HFF-Myc (cell line): Measurements from ENCODE around the gene NBPF4.
"Not testable (repeated sequence)": the region's sequence is repeated elsewhere in the genome, so short reads cannot be mapped to it uniquely, and the experiment has no call there.

Experiments used
- DNase-seq: peaks from one replicate; pipeline ENCODE4 v3.0.0-alpha.2; 2011; ENCODE audit warnings: low read depth; ENCODE audit errors: extremely low read depth
- H3K4me3 ChIP-seq: replicated peaks from 2 replicates; pipeline ENCODE4 v1.5.1; 2011; ENCODE audit warnings: low read depth, mild to moderate bottlenecking, control low read depth, low read length
- TF ChIP-seq, protein P1 (sequence below): IDR thresholded peaks from 2 replicates; pipeline ENCODE4 v1.5.1; 2012; ENCODE audit warnings: mild to moderate bottlenecking, low read depth, low read length, control low read depth; ENCODE audit errors: missing control alignments

The NBPF4 gene

GRCh38 chr1:108216028-108216890 lies 27.6 kb downstream of the NBPF4 start:
- not testable (repeated sequence) for DNase-seq, H3K4me3 ChIP-seq

DNA sequence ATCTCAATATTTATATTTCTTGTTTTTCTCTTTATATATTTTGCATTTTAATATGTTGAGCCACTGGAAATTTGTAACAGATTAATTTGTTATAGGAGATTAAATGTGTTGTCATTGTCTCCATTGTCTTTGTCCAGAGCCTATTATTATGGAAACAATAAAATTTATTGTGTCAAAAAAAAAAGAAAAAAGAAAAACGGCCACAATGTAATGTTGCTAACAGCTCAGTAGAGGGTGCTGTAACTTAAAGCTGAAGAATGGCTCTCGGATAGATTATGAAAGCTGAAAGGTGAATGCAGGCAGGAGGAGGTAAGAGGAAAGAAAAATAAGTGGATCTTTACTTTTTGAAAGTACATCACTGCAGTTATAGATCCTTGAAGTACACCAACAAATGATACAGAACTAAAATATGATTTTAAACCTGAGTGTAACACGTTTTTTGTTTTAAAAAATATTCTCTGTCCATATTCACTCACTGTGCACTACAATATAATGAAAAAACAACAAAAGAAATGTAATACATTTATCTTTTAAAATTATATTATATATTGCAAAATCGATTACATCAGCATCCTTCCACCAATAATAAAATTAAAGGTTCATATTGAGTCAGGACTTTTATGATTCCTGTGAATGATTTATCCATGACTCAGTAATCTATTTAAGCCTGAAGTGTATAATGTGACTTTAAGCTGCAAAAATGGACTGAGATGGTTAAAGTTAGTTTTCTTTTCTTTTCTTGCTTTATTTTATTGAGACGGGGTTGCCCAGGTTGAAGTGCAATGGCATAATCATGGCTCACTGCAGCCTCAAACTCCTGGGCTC lies 29.0 kb downstream of the NBPF4 start:
- DNase-seq, H3K4me3 ChIP-seq: not testable (repeated sequence)
- TF ChIP-seq, protein P1, sequence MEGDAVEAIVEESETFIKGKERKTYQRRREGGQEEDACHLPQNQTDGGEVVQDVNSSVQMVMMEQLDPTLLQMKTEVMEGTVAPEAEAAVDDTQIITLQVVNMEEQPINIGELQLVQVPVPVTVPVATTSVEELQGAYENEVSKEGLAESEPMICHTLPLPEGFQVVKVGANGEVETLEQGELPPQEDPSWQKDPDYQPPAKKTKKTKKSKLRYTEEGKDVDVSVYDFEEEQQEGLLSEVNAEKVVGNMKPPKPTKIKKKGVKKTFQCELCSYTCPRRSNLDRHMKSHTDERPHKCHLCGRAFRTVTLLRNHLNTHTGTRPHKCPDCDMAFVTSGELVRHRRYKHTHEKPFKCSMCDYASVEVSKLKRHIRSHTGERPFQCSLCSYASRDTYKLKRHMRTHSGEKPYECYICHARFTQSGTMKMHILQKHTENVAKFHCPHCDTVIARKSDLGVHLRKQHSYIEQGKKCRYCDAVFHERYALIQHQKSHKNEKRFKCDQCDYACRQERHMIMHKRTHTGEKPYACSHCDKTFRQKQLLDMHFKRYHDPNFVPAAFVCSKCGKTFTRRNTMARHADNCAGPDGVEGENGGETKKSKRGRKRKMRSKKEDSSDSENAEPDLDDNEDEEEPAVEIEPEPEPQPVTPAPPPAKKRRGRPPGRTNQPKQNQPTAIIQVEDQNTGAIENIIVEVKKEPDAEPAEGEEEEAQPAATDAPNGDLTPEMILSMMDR: peak; percentile 26

DNA sequence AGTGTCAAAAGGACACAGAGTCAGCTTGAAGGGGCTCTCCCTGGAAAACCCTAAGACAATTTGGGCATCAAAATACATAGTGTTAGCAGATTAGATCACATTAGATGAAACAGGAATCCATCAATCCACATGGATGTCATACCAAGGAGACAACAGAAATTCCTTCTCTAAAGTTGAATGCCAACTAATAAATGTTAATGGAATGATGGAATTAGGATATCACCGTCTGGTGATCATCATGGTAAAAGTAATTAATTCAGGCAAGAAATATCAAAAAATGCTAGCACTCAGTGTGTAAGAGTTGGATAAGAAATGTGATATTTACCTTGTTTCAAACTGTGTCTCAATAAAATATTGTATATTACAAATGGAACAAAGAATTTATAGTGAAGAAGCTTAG lies 32.9 kb downstream of the NBPF4 start:
- H3K4me3 ChIP-seq: no peak overlapping the region
- DNase-seq: no peak
- TF ChIP-seq, protein P1: no peak

DNA sequence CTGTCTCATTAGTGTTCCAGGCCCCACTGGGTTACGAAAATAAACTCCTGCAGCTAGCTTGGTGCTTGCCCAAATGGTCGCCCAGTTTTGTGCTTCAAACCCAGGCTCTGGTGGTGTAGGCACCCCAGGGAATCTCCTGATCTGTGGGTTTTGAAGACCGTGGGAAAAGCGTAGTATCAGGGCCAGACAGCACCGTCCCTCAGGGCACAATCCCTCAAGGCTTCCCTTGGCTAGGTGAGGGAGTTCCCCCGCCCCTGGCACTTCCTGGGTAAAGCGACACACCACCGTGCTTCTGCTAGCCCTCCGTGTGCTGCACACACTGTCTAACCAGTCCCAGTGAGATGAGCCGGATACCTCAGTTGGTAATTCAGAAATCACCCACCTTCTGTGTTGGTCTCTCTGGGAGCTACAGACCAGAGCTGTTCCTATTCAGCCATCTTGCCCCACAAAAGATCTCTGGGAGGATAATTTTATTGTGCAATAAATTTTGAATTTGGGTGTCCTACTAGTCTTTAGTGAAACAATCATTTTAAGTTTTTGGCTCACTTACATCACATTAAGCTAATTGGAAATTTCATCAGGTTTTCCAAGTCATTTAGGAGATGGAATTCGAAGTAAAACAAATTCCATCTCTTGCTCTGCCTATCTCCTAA lies 34.3 kb downstream of the NBPF4 start:
- TF ChIP-seq, protein P1: no peak
- no peak overlapping the region for H3K4me3 ChIP-seq
- DNase-seq: no peak

- DNase-seq: no peak
- no peak overlapping the region for H3K4me3 ChIP-seq
- TF ChIP-seq, protein P1: no peak
These were observed 35.0 kb downstream of the NBPF4 start for GRCh38 chr1:108208724-108209446.

DNA sequence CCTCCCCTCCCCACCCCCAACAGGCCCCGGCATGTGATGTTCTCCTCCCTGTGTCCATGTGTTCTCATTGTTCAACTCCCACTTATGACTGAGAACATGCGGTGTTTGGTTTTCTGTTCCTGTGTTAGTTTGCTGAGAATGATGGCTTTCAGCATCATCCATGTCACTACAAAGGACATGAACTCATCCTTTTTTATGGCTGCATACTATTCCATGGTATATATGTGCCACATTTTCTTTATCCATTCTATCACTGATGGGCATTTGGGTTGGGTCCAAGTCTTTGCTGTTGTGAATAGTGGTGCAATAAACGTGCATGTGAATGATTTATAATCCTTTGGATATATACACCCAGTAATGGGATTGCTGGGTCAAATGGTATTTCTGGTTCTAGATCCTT lies 40.3 kb downstream of the NBPF4 start:
- H3K4me3 ChIP-seq, DNase-seq: not testable (repeated sequence)

GRCh38 chr1:108201687-108202086 lies 42.2 kb downstream of the NBPF4 start:
- no peak for DNase-seq
- H3K4me3 ChIP-seq: no peak overlapping the region

More at GRCh38 chr1:108201687-108202086, 42.2 kb downstream of the NBPF4 start:
- TF ChIP-seq, protein P1: no peak
